Measurements from ENCODE around the gene TGFBR2. TPM values are rescaled to one million over a fixed set of nuclear protein-coding genes. Genes with fewer than 3 reads are reported as not detected.
A peak's percentile ranks its signal among the peaks of the same experiment; 100 is the strongest.

Gene TGFBR2
- total RNA-seq, 1 experiment from 2014 or later: 48.2 TPM

- Histone ChIP-seq H3K4me3 (ENCODE audit: low read length) (peak overlapping the region; percentile 19; the same call in 1 of the 2 replicates), H3K79me2 (ENCODE audit: low read length) (peaks cover 99% of the 10 kb centered on the region), H3K4me2 (ENCODE audit: low read length) (peak overlapping the region; percentile 79), H3K36me3 (ENCODE audit: low read depth, low read length) (peaks cover 5% of the 10 kb centered on the region; the same call in 1 of the 2 replicates), H3K9me2 (replicated peaks; ENCODE audit: low read length) (no peaks in the 10 kb centered on the region), H4K20me1 (ENCODE audit: low read length) (peaks cover 61% of the 10 kb centered on the region), H3K27ac (ENCODE audit: low read length) (peak overlapping the region; percentile 21), H3K4me1 (ENCODE audit: insufficient read depth, low read length) (peaks cover 80% of the 10 kb centered on the region), H3K9me3 (ENCODE audit: low read length) (no peaks in the 10 kb centered on the region), H3F3A (ENCODE audit: low read length, unreplicated experiment) (no peaks in the 10 kb centered on the region), H3K9ac (ENCODE audit: low read length) (no peak overlapping the region), H3K27me3 (ENCODE audit: low read length) (no peaks in the 10 kb centered on the region), H2AFZ (ENCODE audit: low read length) (no peak overlapping the region)
- TF ChIP-seq CTCF (conservative IDR thresholded peaks at IDR 0.05; ENCODE audit: low read depth, low read length): no peak
- no peak for TF ChIP-seq EZH2phosphoT487 (IDR thresholded peaks at IDR 0.05; ENCODE audit: borderline replicate concordance, low read length)
- TF ChIP-seq EZH2 (IDR thresholded peaks at IDR 0.05; ENCODE audit: low read length, unreplicated experiment): no peak
- ChIA-PET POLR2A (ENCODE audit: unreplicated experiment) (no interaction called here), CTCF (no interaction called here)
- no TSS peak for BruUV-seq (replicated peaks)
- DNase-seq (peak; percentile 84), ATAC-seq (peak; percentile 55)
- intact Hi-C loops (cut with micrococcal nuclease): no loop called here
Observed at GRCh38 chr3:30611613-30612436, 5.4 kb downstream of the TGFBR2 start.

- no peaks in the 10 kb centered on the region for H3K9me3 ChIP-seq (ENCODE audit: low read length)
- POLR2A ChIA-PET (ENCODE audit: unreplicated experiment): interaction anchor here (0.5 kb wide), 1 partner anchor 453 kb away, joined by 3 read pairs; no protein-coding TSS in a partner anchor
- no peak overlapping the region for H3K27ac ChIP-seq (ENCODE audit: low read length)
- TF ChIP-seq CTCF (conservative IDR thresholded peaks at IDR 0.05; ENCODE audit: low read depth, low read length) (no peak), EZH2phosphoT487 (IDR thresholded peaks at IDR 0.05; ENCODE audit: borderline replicate concordance, low read length) (no peak), EZH2 (IDR thresholded peaks at IDR 0.05; ENCODE audit: low read length, unreplicated experiment) (no peak)
- no peaks in the 10 kb centered on the region for H3K27me3 ChIP-seq (ENCODE audit: low read length)
- CTCF ChIA-PET: no interaction called here
- peaks cover 6% of the 10 kb centered on the region for H3K36me3 ChIP-seq (ENCODE audit: low read depth, low read length)
- no peak for DNase-seq
- no peak overlapping the region for H3K9ac ChIP-seq (ENCODE audit: low read length)
- peaks cover 61% of the 10 kb centered on the region for H4K20me1 ChIP-seq (ENCODE audit: low read length)
- peaks cover 80% of the 10 kb centered on the region for H3K4me1 ChIP-seq (ENCODE audit: insufficient read depth, low read length)
- H3K4me2 ChIP-seq (ENCODE audit: low read length): peak overlapping the region; percentile 79
- intact Hi-C loops (cut with micrococcal nuclease): no loop called here
- H3F3A ChIP-seq (ENCODE audit: low read length, unreplicated experiment): peaks cover 4% of the 10 kb centered on the region
- H3K4me3 ChIP-seq (ENCODE audit: low read length): no peak overlapping the region
- BruUV-seq (replicated peaks): no TSS peak
- H3K9me2 ChIP-seq (replicated peaks; ENCODE audit: low read length): no peaks in the 10 kb centered on the region
- ATAC-seq: no peak
- H3K79me2 ChIP-seq (ENCODE audit: low read length): peaks cover 99% of the 10 kb centered on the region
- H2AFZ ChIP-seq (ENCODE audit: low read length): no peak overlapping the region
Observed at GRCh38 chr3:30612437-30613132, 6.2 kb downstream of the TGFBR2 start.

Data from PC-3 (cell line).